K562 (cell line): Measurements from ENCODE around the gene BRICD5. TPM values are rescaled to one million over a fixed set of nuclear protein-coding genes. Genes with fewer than 3 reads are reported as not detected.

ENCODE experiments used
- ATAC-seq: fragments of 200-7000 bp; cut with Tn5 transposase; 3 replicates; pipeline ENCODE4 v1.9.1; 2020; ENCODE audit warnings: moderate library complexity
- BruUV-seq: library from RNA; stranded (reverse); fragments of 400-500 nt; replicated peaks from 2 replicates; lab custom pipeline; 2021; lab: Mats Ljungman, UMichigan
- CTCF ChIA-PET: fragments of 300-600 bp; formaldehyde crosslinking; extraction: SDS; loops from one replicate; lab custom pipeline; 2021; ENCODE audit warnings: low intra/inter-chr PET ratio; lab: Yijun Ruan, JAX
- POLR2A ChIA-PET: fragments of 300-600, 350-650 bp; sonication (Branson Sonifier 250); formaldehyde crosslinking; extraction: SDS; loops from one replicate; lab custom pipeline; 2021; ENCODE audit warnings: antibody characterized with exemption, inconsistent platforms; lab: Yijun Ruan, JAX
- DNase-seq, 4 experiments: peaks; one replicate each; pipeline versions ENCODE4 v3.0.0 to v3.0.0-alpha.2; 2011 to 2018; ENCODE audit warnings: low spot score in 3 of 4, mixed read lengths in 3 of 4; ENCODE audit errors: extremely low read depth in 1 of 4
- FAIRE-seq: peaks from 2 replicates; lab custom pipeline; 2011; peaks lifted over from hg19 to GRCh38; lab: Jason Lieb, UNC
- H2AFZ ChIP-seq: 2 replicates; pipeline ENCODE4 v1.6.0; 2011; ENCODE audit warnings: low read depth, low read length, control low read depth, inconsistent platforms
- H3K27ac ChIP-seq: fragments of 200-600 bp; 3 replicates; pipeline ENCODE4 v1.8.0; 2011; ENCODE audit warnings: low read depth, mild to moderate bottlenecking, control low read depth, inconsistent platforms, low read length, moderate library complexity, mixed read lengths; ENCODE audit errors: extremely low read depth
- H3K27me3 ChIP-seq, 2 experiments: fragments of 300-600 bp in 1 of 2; 2 replicates in 1 of 2; 3 replicates in 1 of 2; pipeline versions ENCODE4 v1.6.0 to v1.8.0; 2011; ENCODE audit warnings: inconsistent platforms in 2 of 2, low read length in 2 of 2, mild to moderate bottlenecking in 1 of 2, mixed read lengths in 1 of 2, moderate library complexity in 1 of 2; ENCODE audit not compliant: control insufficient read depth in 2 of 2, insufficient read depth in 2 of 2
- H3K36me3 ChIP-seq: fragments of 300-600 bp; 3 replicates; pipeline ENCODE4 v1.8.0; 2011; ENCODE audit warnings: mild to moderate bottlenecking, low read length, inconsistent platforms; ENCODE audit not compliant: control insufficient read depth, insufficient read depth
- H3K4me1 ChIP-seq, 2 experiments: fragments of 200-600 bp in 1 of 2; replicated peaks in 1 of 2; 2 replicates in 1 of 2; 3 replicates in 1 of 2; pipeline versions ENCODE4 v1.5.1 to v1.8.0; 2011; ENCODE audit warnings: inconsistent platforms in 2 of 2, low read length in 2 of 2, mild to moderate bottlenecking in 1 of 2, mixed read lengths in 1 of 2, moderate library complexity in 1 of 2; ENCODE audit not compliant: control insufficient read depth in 2 of 2, insufficient read depth in 2 of 2
- H3K4me2 ChIP-seq: 2 replicates; pipeline ENCODE4 v1.6.1; 2011; ENCODE audit warnings: low read length, control low read depth, inconsistent platforms, mixed read lengths; ENCODE audit not compliant: insufficient read depth
- H3K4me3 ChIP-seq: fragments of 200-600 bp; sonication (generic), shearing (Covaris generic); 2 replicates; pipeline ENCODE4 v1.5.1; 2016; ENCODE audit warnings: control low read depth, inconsistent platforms
- H3K79me2 ChIP-seq: fragments of 200-600 bp; 3 replicates; pipeline ENCODE4 v1.8.0; 2011; ENCODE audit warnings: low read length, inconsistent platforms; ENCODE audit not compliant: control insufficient read depth, insufficient read depth
- H3K9ac ChIP-seq, 2 experiments: 2 replicates each; pipeline versions ENCODE4 v1.6.0 to v1.6.1; 2011; ENCODE audit warnings: low read depth in 2 of 2, low read length in 2 of 2, control low read depth in 1 of 2, inconsistent platforms in 1 of 2, mild to moderate bottlenecking in 1 of 2, mixed read lengths in 1 of 2; ENCODE audit not compliant: insufficient read depth in 1 of 2
- H3K9me1 ChIP-seq: one replicate; pipeline ENCODE4 v1.6.0; 2011; ENCODE audit warnings: inconsistent platforms, mild to moderate bottlenecking, low read length, moderate library complexity; ENCODE audit not compliant: control insufficient read depth, insufficient read depth
- H3K9me3 ChIP-seq: replicated peaks from 2 replicates; pipeline ENCODE4 v1.5.1; 2011; ENCODE audit warnings: low read depth, low read length, inconsistent platforms; ENCODE audit not compliant: control insufficient read depth, insufficient read depth
- H4K20me1 ChIP-seq: replicated peaks from 2 replicates; pipeline ENCODE4 v1.6.1; 2011; ENCODE audit warnings: low read length, inconsistent platforms, mixed read lengths; ENCODE audit not compliant: control insufficient read depth, insufficient read depth
- ARID3B ChIP-seq: fragments of 250-450 bp; sonication (Bioruptor Pico); IDR thresholded peaks from 2 replicates; pipeline ENCODE4 v1.4.0; 2020; ENCODE audit warnings: borderline replicate concordance
- KAT8 ChIP-seq: fragments of 450-650 bp; IDR thresholded peaks from 2 replicates; pipeline ENCODE4 v1.6.1; 2016; ENCODE audit warnings: low read depth, mild to moderate bottlenecking
- MEIS2 ChIP-seq: fragments of 450-650 bp; IDR thresholded peaks from 2 replicates; pipeline ENCODE4 v1.6.1; 2014; ENCODE audit warnings: mild to moderate bottlenecking; ENCODE audit not compliant: partially characterized antibody
- NEUROD1 ChIP-seq: fragments of 150-350 bp; IDR thresholded peaks from 2 replicates; pipeline ENCODE4 v1.6.1; 2014; ENCODE audit warnings: borderline replicate concordance, low read length, low read depth; ENCODE audit not compliant: partially characterized antibody
- WGBS: fragments of 100-300 bp; shearing (Covaris generic); methylation state at CpG from one replicate; pipeline ENCODE4 v1.1.6; 2016; ENCODE audit warnings: low coverage, mixed read lengths; ENCODE audit not compliant: insufficient coverage; ENCODE audit errors: missing lambda C conversion rate; 5-methylcytosine and 5-hydroxymethylcytosine counted together
- in situ Hi-C: fragments of 300-500 bp; cut with MboI; formaldehyde crosslinking; loops from 4 replicates; pipeline ENCODE4 v1.15.0; 2018; ENCODE audit warnings: inconsistent platforms, mixed read lengths
- intact Hi-C: fragments of 100-400 bp; cut with micrococcal nuclease; formaldehyde crosslinking; loops from 2 replicates; pipeline ENCODE4 v1.14.2; 2022
- polyA plus RNA-seq, 8 experiments: library from polyadenylated mRNA; depleted of rRNA in 4 of 8; stranded (reverse) in 5 of 8; unstranded in 3 of 8; fragments of >200 nt; fragmentation: Nextera tagmentation in 2 of 8; fragmentation: Illumina TruSeq in 1 of 8; extraction: Ambion mirVana in 2 of 8; extraction: Trizol in 1 of 8; gene quantifications; 2 replicates each; pipeline versions ENCODE4 v1.2.1 to v1.2.3, GENCODE V29; 2011 to 2014; ENCODE audit warnings: inconsistent platforms in 1 of 8, missing spikeins in 1 of 8
- total RNA-seq, 7 experiments: library from RNA; depleted of rRNA in 6 of 7; stranded (reverse); fragments of >200 nt in 6 of 7; fragmentation: Illumina TruSeq in 2 of 7; extraction: Trizol in 2 of 7; gene quantifications; 2 replicates each; pipeline versions ENCODE4 v1.2.1 to v1.2.3, GENCODE V29; 2011 to 2021; ENCODE audit warnings: low replicate concordance in 1 of 7
- TF ChIP-seq, protein P1 (sequence below), 3 experiments: fragments of 200-800 bp in 1 of 3; fragments of 250-450 bp in 1 of 3; fragments of 450-650 bp in 1 of 3; sonication (Bioruptor Pico) in 1 of 3; sonication (Bioruptor generic) in 1 of 3; formaldehyde crosslinking in 1 of 3; IDR thresholded peaks; 2 replicates each; pipeline versions ENCODE4 v1.6.1 to v1.8.0; 2016 to 2022; ENCODE audit warnings: mild to moderate bottlenecking in 2 of 3, missing genetic modification characterization in 2 of 3, missing compliant biosample characterization in 1 of 3, moderate library complexity in 1 of 3
- TF ChIP-seq, protein P2 (sequence below): fragments of 450-650 bp; formaldehyde crosslinking; IDR thresholded peaks from 2 replicates; pipeline ENCODE4 v1.4.0; 2020; ENCODE audit warnings: mild to moderate bottlenecking, mixed read lengths
- TF ChIP-seq, protein P3 (sequence below): fragments of 200-400 bp; formaldehyde crosslinking; IDR thresholded peaks from 2 replicates; pipeline ENCODE4 v1.6.1; 2017; ENCODE audit warnings: mild to moderate bottlenecking, low read depth, low read length, moderate library complexity

BRICD5 gene
- total and polyA plus RNA-seq, 9 of the 15 experiments (the other 6 are each of a cell fraction or from before 2014, with no cell fraction given), result 0.24 to 15.1 (median 2.4) TPM; not detected in 1

GRCh38 chr16:2198283-2198682 is 12.4 kb downstream of the BRICD5 start (continued):
- TF ChIP-seq, protein P1, sequence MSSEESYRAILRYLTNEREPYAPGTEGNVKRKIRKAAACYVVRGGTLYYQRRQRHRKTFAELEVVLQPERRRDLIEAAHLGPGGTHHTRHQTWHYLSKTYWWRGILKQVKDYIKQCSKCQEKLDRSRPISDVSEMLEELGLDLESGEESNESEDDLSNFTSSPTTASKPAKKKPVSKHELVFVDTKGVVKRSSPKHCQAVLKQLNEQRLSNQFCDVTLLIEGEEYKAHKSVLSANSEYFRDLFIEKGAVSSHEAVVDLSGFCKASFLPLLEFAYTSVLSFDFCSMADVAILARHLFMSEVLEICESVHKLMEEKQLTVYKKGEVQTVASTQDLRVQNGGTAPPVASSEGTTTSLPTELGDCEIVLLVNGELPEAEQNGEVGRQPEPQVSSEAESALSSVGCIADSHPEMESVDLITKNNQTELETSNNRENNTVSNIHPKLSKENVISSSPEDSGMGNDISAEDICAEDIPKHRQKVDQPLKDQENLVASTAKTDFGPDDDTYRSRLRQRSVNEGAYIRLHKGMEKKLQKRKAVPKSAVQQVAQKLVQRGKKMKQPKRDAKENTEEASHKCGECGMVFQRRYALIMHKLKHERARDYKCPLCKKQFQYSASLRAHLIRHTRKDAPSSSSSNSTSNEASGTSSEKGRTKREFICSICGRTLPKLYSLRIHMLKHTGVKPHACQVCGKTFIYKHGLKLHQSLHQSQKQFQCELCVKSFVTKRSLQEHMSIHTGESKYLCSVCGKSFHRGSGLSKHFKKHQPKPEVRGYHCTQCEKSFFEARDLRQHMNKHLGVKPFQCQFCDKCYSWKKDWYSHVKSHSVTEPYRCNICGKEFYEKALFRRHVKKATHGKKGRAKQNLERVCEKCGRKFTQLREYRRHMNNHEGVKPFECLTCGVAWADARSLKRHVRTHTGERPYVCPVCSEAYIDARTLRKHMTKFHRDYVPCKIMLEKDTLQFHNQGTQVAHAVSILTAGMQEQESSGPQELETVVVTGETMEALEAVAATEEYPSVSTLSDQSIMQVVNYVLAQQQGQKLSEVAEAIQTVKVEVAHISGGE (CRISPR knock-in tag; IDR thresholded peaks at IDR 0.05), result no peak
- TF ChIP-seq MEIS2, result no peak

DNA sequence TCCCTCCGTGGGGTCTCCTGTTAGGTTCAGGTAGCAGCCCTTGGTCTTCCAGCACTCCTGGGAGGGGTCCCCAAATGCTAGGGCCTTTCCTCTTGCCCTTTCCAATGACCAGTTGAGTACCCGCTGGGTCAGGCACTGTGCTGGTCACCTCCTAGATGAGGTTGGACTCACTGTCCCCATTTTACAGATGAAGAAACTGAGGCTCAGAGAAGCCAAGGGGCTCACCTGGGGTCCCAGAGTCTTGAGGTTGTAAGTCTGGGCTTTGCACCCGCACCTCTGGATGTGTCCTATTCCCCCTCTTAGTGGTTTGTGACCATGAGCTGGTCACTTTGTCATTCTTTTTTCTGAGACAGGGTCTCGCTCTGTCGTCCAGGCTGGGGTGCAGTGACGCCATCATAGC is 12.9 kb downstream of the BRICD5 start:
- BruUV-seq, result no TSS peak
- POLR2A ChIA-PET, result no interaction called here
- Histone ChIP-seq H3K9me3 (no peaks in the 10 kb centered on the region), H3K9ac (peak overlapping the region in 1 of 2 experiments; percentile 74; a peak in 1 of 4 replicates), H2AFZ (no peak overlapping the region), H3K9me1 (no peaks in the 10 kb centered on the region), H3K4me2 (no peak overlapping the region), H3K79me2 (no peaks in the 10 kb centered on the region), H3K27me3 (peaks cover 0 to 5% of the 10 kb centered on the region in 2 experiments; a peak in 2 of 5 replicates), H4K20me1 (0 out of 2 replicates have a peak, but pooled peaks cover 3% of the 10 kb centered on the region), H3K27ac (no peak overlapping the region), H3K4me3 (no peak overlapping the region), H3K36me3 (no peaks in the 10 kb centered on the region), H3K4me1 (peaks cover 3 to 51% of the 10 kb centered on the region in 2 experiments; a peak in 4 of 5 replicates)
- intact Hi-C loops (loop anchor here (5.0 kb wide), 2 partner anchors 55 to 300 kb away; partner anchors contain the start of gene ECI1), in situ Hi-C loops (no loop called here)
- WGBS, result 62% methylated on average over 6 of the region's 6 CpGs
- CTCF ChIA-PET, result no interaction called here
- DNase-seq (no peak), FAIRE-seq (no peak), ATAC-seq (no peak)
- TF ChIP-seq, protein P2, sequence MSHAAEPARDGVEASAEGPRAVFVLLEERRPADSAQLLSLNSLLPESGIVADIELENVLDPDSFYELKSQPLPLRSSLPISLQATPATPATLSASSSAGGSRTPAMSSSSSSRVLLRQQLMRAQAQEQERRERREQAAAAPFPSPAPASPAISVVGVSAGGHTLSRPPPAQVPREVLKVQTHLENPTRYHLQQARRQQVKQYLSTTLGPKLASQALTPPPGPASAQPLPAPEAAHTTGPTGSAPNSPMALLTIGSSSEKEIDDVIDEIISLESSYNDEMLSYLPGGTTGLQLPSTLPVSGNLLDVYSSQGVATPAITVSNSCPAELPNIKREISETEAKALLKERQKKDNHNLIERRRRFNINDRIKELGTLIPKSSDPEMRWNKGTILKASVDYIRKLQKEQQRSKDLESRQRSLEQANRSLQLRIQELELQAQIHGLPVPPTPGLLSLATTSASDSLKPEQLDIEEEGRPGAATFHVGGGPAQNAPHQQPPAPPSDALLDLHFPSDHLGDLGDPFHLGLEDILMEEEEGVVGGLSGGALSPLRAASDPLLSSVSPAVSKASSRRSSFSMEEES (CRISPR knock-in tag), result no peak
- TF ChIP-seq, protein P3, sequence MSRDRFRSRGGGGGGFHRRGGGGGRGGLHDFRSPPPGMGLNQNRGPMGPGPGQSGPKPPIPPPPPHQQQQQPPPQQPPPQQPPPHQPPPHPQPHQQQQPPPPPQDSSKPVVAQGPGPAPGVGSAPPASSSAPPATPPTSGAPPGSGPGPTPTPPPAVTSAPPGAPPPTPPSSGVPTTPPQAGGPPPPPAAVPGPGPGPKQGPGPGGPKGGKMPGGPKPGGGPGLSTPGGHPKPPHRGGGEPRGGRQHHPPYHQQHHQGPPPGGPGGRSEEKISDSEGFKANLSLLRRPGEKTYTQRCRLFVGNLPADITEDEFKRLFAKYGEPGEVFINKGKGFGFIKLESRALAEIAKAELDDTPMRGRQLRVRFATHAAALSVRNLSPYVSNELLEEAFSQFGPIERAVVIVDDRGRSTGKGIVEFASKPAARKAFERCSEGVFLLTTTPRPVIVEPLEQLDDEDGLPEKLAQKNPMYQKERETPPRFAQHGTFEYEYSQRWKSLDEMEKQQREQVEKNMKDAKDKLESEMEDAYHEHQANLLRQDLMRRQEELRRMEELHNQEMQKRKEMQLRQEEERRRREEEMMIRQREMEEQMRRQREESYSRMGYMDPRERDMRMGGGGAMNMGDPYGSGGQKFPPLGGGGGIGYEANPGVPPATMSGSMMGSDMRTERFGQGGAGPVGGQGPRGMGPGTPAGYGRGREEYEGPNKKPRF, result no peak
- TF ChIP-seq ARID3B (CRISPR knock-in tag) (no peak), KAT8 (no peak), NEUROD1 (no peak)
